Measurements from ENCODE around the gene TEX9.
A peak's percentile ranks its signal among the peaks of the same experiment; 100 is the strongest.
"Not testable (repeated sequence)": the region's sequence is repeated elsewhere in the genome, so short reads cannot be mapped to it uniquely, and the experiment has no call there.

The TEX9 gene

GRCh38 chr15:56366211-56366610 is 985 bp downstream of the TEX9 start:
- DNase-seq (ENCODE audit: low spot score) = no peak

GRCh38 chr15:56367156-56367555 is 1.9 kb downstream of the TEX9 start:
- no peak for DNase-seq (ENCODE audit: low spot score)

GRCh38 chr15:56369234-56369633 is 4.0 kb downstream of the TEX9 start:
- DNase-seq (ENCODE audit: low spot score) = no peak

GRCh38 chr15:56371495-56372147 is 6.4 kb downstream of the TEX9 start:
- DNase-seq (ENCODE audit: low spot score) = no peak

GRCh38 chr15:56374693-56375092 is 9.5 kb downstream of the TEX9 start:
- DNase-seq (ENCODE audit: low spot score) = not testable (repeated sequence)

- not testable (repeated sequence) for DNase-seq (ENCODE audit: low spot score)
These were observed 12.6 kb downstream of the TEX9 start for GRCh38 chr15:56377822-56378221.

- no peak for DNase-seq (ENCODE audit: low spot score)
These were observed 17.8 kb downstream of the TEX9 start for GRCh38 chr15:56383010-56383409.

- DNase-seq (ENCODE audit: low spot score) = no peak
These were observed 20.7 kb downstream of the TEX9 start for GRCh38 chr15:56385908-56386307.

GRCh38 chr15:56390739-56391267 is 25.6 kb downstream of the TEX9 start:
- no peak for DNase-seq (ENCODE audit: low spot score)

- DNase-seq (ENCODE audit: low spot score) = no peak
These were observed 28.1 kb downstream of the TEX9 start for GRCh38 chr15:56393277-56393676.

GRCh38 chr15:56394909-56395308 is 29.7 kb downstream of the TEX9 start:
- DNase-seq (ENCODE audit: low spot score) = no peak

- DNase-seq (ENCODE audit: low spot score) = not testable (repeated sequence)
These were observed 32.1 kb downstream of the TEX9 start for GRCh38 chr15:56397325-56397724.

GRCh38 chr15:56399209-56399608 is 34.0 kb downstream of the TEX9 start:
- DNase-seq (ENCODE audit: low spot score) = not testable (repeated sequence)

- DNase-seq (ENCODE audit: low spot score) = no peak
These were observed 45.5 kb downstream of the TEX9 start for GRCh38 chr15:56410721-56411120.

GRCh38 chr15:56411122-56411749 is 46.0 kb downstream of the TEX9 start:
- DNase-seq (ENCODE audit: low spot score) = no peak

GRCh38 chr15:56413114-56413733 is 48.0 kb downstream of the TEX9 start:
- not testable (repeated sequence) for DNase-seq (ENCODE audit: low spot score)

- DNase-seq (ENCODE audit: low spot score) = no peak
These were observed 60.0 kb downstream of the TEX9 start for GRCh38 chr15:56425276-56425675.

GRCh38 chr15:56425976-56426375 is 60.8 kb downstream of the TEX9 start:
- no peak for DNase-seq (ENCODE audit: low spot score)

- DNase-seq (ENCODE audit: low spot score) = peak; percentile 23
These were observed 63.7 kb downstream of the TEX9 start for GRCh38 chr15:56428821-56429458.

- no peak for DNase-seq (ENCODE audit: low spot score)
These were observed 67.1 kb downstream of the TEX9 start for GRCh38 chr15:56432304-56432703.

- no peak for DNase-seq (ENCODE audit: low spot score)
These were observed 75.1 kb downstream of the TEX9 start for GRCh38 chr15:56440214-56440770.

GRCh38 chr15:56442354-56442753 is 77.1 kb downstream of the TEX9 start:
- no peak for DNase-seq (ENCODE audit: low spot score)
